ENCODE data around the gene SERF1B.
"Not testable (repeated sequence)": the region's sequence is repeated elsewhere in the genome, so short reads cannot be mapped to it uniquely, and the experiment has no call there.

GRCh38 chr5:70025106-70025844 is at the start of gene SERF1B:
- not testable (repeated sequence) for TF ChIP-seq EZH2phosphoT487 (IDR thresholded peaks at IDR 0.05; ENCODE audit: borderline replicate concordance); CTCF (conservative IDR thresholded peaks at IDR 0.05; ENCODE audit: low read length)
